ENCODE data around the gene CYTH3.
"Not testable (repeated sequence)": the region's sequence is repeated elsewhere in the genome, so short reads cannot be mapped to it uniquely, and the experiment has no call there.

Gene CYTH3

DNA sequence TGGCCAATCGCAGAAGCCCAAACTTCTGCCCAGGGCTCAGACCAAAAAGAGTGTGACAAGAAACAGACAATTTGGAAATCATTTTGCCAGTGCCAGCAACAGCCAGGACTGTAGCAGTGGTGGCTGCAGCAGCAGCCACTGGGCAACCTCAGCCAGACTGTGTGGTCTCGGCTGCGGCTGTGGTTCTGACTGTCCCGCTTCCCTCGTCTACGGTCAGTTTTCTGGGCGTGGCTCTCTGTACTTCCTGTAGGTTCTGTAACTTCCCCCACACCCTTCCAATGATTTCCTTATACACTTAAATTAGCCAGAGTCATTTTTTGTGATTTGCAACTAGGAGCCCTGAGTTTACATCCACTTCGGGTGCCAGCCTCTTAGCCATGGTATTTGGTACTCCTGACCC lies 39.9 kb downstream of the CYTH3 start:
- DNase-seq (ENCODE audit: low read depth): no peak

DNA sequence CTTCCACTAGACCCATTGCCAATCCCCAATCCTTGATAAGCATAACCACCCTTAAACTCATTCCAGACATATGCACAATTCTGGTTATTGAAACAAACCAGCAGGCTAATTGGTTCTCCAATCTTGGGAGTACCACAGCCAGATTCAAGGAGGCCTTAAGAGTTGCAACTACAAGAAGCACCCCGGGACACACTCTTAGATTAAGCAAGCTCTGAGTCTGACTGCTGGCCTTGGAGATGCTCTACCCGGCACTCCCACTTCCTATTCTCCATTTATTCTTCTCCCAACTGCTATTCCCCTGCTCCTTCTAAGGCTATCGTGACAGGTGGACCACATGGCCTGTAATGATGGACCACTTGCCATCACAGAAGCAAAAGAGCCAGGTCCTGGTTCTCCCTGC lies 40.3 kb downstream of the CYTH3 start:
- no peak for DNase-seq (ENCODE audit: low read depth)

DNA sequence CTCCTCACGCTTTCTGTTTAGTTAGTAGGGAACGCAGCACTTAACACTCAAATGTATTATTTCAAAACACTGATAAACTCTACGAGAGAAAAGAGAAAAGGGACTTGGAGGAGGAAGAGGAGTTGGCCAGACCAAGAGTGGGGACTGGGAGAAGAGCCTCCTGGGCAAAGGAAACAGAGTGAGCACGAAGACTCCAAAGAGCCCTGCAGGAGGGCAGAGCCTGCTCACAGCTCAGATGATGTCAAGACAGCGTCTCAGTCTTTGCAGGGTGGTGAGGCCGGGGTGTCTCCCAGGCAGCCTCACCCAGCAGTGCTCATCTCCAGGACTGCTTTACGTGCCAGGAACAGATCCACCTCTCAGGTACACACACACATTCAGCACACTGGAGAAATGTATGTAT lies 41.2 kb downstream of the CYTH3 start:
- no peak for DNase-seq (ENCODE audit: low read depth)

DNA sequence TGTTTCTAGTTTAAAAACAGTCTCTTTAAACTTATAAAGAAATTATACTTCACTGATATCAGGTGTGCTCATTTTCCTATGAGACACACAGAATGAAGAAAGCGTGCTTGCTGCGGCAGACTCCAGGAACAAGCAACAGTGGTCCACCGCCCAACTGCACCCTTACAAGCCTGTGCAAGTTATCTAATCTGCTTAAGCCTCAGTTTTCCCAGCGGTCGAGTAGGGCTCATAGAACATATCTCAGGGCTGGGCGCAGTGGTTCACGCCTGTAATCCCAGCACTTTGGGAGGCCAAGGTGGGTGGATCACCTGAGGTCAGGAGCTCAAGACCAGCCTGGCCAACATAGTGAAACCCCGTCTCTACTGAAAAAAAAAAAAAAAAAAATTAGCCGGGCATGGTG lies 43.1 kb downstream of the CYTH3 start:
- DNase-seq (ENCODE audit: low read depth): not testable (repeated sequence)

DNA sequence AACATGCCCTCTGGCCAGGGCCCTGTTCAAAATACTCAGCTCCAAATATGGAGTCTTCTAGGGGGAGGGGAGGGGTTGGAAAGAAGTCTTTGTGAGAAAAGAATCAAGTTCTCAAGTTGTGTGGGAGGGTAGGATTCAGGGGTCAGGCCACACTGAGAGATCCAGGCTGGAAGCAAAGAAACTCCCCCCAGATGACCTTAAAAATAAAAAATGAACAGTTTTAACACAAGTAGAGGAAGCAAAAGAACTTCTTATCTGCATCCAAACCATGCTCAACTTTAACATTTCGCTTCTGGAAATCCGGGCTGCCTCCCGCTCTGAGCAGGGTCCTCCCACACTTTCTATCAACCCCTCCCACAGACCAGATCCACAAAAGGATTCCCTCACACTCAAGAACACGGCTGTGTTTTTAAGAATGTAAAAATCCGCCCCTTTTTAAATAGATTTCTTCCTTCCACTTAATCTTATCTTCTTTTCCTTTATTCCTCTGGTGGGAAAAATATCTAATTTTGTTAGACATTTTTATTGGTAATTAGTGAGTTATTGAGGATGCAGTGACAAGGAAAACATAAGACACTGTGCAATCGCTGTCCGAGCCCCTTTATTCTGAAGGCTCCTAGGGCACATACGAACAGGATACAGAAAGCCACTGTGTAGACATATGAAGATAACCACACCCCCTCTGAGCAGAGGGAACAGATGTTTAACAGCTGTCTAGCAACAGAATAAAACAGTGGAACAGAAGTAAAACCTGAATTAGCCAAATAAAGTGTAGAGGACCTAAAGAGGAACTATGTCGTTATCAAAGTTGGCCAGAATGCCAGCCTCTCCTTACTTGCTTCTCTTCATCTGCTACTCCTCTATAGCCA lies 43.8 kb downstream of the CYTH3 start:
- DNase-seq (ENCODE audit: low read depth): no peak

DNA sequence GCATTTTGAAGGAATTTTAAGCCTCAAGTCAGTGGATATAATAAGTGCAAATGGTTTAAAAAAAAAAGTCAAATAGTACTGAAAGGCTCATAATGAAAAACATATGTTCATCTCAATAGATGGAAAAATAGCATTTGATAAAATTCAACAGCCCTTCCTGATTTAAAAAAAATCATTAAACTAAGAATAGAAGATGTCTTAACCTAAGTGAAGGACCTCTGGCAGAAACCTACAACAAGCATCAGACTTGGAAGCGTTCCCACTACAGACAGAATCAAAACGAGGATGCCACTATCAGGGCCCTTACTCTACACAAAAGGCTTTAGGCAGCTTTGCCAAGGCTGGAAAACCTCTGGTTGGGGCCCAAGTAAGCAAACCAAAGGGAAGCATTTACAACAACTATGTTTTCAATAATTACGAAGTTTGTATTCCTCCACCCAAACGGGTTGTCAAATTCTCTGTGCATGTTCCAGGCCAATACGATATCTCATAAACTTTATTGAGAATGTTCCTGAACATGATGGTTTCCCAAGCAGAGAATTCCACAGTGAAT lies 45.1 kb downstream of the CYTH3 start:
- no peak for DNase-seq (ENCODE audit: low read depth)

DNA sequence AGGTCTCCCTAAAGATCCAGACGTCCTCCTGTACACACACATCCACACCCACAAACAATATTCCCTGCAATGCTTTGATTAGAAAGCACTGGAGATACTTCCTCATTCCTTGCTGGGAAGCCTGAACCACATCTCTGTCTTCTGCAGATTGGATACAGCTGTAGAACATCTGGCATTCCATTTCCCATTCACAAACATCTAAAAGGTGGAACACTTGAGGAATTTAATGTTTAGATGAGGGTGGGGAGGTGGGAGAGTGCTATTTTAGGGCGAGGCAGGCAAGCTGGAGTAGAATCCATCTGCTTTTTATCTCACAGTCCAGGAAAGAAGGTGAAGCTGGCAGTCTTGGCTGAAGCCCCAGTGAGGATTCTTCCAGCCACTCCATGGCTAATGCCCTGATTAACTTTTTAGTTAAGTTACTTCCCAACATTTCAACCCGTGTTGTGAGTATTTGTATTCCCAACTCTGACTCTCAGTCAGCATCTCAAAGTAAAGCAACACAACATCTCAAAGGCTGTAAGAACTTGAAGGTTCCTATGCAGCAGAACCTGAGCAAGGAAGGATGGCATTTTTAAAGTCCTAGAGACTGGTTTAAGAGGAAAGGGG lies 46.1 kb downstream of the CYTH3 start:
- peak; percentile 49 for DNase-seq (ENCODE audit: low read depth)

DNA sequence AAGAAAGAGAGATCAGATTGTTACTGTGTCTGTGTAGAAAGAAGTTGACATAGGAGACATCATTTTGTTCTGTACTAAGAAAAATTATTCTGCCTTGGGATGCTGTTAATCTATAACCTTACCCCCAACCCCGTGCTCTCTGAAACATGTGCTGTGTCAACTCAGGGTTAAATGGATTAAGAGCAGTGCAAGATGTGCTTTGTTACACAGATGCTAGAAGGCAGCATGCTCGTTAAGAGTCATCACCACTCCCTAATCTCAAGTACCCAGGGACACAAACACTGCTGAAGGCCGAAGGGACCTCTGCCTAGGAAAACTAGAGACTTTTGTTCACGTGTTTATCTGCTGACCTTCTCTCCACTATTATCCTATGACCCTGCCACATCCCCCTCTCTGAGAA lies 49.0 kb downstream of the CYTH3 start:
- DNase-seq (ENCODE audit: low read depth): not testable (repeated sequence)

DNA sequence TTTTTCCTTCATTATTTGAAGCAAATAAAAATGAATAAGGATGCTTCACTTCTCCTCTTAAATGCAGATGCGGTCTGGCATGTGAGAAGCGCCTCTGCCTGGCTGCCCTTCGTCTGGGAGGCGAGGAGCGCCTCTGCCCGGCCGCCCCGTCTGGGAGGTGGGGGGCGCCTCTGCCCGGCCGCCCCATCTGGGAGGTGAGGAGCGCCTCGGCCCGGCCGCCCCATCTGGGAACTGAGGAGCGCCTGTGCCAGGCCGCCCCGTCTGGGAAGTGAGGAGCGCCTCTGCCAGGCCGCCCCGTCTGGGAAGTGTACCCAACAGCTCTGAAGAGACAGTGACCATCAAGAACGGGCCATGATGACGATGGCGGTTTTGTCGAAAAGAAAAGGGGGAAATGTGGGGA lies 49.4 kb downstream of the CYTH3 start:
- DNase-seq (ENCODE audit: low read depth): not testable (repeated sequence)

DNA sequence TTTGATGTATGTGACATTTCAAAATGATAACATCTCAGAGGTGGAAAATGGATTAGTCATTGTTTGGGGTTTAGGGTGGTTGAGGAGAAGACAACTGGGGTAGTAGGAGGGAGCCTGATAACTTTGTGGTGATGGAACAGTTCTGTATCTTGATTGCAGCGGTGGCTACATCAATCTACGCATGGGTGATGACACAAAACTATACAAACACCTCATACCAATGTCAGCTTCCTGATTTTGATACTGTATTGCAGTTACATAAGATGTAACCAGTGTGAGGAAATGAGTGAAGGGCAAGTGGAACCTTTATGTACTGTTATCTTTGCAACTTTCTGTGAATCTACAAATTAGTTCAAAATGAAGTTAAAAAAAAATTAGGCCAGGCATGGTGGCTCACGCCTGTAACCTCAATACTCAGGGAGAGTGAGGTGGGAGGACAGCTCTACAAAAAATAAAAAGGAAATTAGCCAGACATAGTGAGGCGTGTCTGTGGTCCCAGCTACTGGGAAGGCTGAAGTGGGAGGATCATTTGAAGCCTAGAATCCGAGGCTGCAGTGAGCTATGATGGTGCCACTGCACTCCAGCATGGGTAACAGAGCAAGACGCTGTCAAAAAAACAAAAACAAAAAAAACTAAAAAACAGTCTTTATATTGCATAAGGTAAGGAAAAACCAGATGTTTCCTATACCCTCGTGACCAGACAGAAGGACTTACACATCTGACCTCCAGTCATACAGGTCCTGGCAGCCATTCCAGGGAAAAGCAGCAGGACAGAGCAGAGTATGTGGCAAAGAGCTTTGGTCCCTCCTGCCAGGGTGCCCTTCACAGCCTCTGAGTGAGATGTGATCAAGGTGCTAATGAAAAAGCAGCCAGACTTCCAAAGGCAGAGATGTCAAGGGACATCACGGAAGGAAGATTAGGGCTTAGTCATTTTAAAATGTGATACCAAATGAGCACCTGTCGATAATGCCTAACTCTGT lies 50.8 kb downstream of the CYTH3 start:
- no peak for DNase-seq (ENCODE audit: low read depth)

DNA sequence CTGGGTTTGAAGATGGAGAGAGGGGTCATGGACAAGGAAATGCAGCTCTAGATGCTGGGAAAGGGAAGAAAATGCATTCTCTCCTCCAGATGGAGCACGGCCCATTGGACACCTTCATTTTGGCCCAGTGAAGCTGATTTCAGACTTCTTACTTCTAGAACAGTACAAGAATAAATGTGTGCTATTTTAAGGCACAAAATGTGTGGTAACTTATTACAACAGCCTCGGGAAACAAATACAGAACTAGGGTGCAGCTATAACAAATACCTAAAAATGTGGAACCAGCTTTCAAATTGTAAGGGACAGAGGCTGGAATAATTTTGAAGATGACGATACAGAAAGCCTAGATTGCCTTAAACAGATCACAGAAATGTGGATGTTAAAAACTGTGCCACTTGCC lies 54.1 kb downstream of the CYTH3 start:
- DNase-seq (ENCODE audit: low read depth): no peak

DNA sequence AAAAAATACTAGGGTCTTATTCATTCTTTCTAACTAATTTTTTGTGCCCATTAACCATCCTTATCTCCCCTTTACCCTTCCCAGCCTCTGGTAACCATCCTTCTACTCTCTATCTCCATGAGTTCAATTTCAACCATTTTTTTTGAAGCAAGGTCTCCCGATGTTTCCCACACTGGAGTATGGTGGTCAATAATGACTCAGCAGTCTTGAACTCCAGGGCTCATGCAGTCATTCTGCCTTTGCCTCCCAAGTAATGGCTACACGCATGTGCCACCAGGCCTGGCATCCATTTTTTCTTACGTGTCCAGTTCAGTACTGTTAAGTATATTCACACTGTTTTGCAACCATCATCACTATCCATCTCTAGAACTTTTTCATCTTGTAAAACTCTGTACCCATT lies 60.4 kb downstream of the CYTH3 start:
- no peak for DNase-seq (ENCODE audit: low read depth)

DNA sequence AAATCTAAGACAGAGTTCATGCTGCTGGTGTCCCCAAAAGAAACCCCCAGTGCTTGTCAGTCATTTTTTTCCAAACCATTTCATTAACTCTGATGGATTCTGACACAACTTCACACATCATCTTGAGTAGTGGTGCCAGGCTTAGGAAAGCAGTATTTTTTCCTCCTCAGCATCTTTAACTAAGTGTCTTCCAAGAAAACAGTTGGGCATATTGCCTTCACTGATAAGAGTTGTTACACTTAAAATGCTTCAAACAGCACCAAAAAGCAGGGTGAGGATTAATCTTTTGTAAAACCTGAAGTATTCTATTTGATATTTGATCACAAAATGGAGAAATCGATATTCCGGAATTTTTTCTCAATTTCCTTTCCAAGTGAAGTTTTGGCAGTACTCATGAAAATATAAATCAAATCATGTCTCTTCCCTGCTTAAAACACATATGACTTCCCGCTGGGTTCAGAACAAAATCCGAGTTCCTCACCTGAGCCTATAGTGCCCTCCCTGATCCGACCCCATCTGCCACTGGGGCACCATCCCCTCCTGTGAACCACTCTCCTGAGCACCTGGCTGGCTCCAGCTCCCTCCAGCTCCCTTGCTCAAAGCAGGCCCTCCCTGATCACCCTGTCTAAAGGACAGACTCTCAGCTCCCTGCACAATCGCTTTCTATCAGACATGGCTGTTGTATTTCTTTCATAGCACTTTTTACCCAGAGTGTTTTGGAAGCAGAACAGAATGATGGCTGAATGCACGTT lies 61.6 kb downstream of the CYTH3 start:
- no peak for DNase-seq (ENCODE audit: low read depth)

DNA sequence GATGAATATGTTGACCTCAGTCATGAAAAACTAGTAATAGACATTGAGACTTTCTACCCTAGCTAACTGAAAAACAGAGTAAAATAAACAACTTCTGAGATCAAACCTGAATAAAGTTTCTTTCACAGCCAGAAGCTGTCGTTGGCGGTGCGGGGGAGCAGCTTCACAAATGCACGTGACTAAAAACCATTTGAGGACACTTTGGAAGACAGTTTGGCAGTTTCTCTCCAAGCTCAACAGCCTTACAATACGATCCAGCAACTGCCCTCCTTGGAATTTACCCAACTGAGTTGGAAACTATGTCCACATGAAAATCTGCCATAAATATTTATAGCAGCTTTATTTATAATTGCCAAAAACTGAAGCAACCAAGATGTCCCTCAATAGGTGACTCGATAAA lies 63.1 kb downstream of the CYTH3 start:
- DNase-seq (ENCODE audit: low read depth): no peak

DNA sequence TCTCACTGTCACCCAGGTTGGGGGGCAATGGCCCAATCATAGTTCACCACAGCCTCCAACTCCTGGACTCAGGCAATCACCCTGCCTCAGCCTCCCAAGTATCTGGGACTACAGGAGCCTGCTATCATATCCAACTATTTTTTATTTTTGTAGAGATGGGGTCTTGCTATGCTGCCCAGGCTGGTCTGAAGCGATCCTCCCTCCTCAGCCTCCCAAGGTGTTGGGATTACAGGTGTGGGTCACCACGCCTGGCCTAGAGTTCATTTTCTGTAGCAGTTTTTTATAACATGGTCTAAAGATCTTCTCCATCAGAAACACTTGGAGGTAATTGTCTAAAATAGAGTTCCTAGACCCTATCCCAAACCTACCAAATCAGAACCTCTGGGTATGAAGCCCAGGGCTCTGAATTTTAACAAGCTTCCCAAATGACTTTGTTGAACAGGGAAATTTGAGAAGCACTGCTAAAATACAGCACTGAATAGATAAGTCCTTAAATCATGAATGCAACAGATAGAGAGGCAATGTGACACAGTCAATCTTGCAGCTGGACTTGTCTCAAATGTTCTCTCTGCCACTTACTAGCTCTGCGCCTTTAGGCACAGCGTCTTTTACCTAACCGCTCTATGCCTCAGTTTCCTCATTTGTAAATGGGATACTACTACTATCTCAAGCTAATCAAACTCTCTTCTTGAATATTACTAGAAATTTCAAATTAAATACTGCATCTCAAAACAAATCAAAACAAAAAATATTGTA lies 63.7 kb downstream of the CYTH3 start:
- no peak for DNase-seq (ENCODE audit: low read depth)

DNA sequence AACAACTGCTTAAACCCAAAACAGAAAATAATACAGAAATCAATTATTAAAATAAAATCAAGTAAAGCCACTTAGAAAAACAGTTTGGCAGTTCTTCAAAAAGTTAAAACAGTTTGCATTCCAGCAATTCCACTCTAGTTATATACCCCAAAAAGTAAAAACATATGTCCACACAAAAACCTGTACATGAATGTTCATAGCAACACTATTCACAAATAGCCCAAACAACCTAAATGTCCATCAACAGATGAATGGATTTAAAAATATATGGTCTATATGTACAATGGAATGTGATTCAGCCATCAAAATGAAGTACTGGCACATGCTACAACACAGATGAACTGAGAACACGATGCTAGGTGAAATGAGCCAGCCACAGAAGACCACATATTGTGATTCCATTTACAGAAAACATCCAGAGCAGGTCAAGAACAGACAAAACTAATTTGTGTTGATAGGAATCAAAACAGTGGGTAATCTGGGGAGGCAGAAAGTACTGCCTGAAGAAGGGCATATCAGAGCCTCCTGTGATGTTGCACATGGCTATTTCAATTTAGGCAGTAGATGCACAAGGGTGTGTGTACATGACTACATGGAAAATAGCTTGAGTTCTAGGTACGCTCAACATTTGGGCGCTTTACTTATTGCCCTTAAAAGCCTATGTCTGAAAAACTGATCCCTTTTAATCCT lies 66.3 kb downstream of the CYTH3 start:
- DNase-seq (ENCODE audit: low read depth): peak; percentile 16

DNA sequence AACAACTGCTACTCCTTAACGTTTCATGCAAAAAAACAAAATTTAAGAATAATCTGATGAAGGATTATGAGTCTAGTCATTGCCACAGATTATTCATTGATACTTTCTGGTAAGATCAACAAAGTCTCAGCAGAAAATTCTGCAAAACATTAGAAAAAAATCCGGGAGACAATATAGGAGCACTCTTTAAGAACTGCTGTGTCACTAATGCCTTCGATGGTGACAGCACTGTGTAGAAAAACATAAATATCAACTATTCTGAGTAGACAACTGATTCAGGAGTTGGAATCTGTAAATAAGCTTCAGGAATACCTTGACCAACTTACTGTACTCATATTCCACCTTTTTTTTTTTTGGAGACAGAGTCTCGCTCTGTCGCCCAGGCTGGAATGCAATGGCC lies 69.0 kb downstream of the CYTH3 start:
- no peak for DNase-seq (ENCODE audit: low read depth)

DNA sequence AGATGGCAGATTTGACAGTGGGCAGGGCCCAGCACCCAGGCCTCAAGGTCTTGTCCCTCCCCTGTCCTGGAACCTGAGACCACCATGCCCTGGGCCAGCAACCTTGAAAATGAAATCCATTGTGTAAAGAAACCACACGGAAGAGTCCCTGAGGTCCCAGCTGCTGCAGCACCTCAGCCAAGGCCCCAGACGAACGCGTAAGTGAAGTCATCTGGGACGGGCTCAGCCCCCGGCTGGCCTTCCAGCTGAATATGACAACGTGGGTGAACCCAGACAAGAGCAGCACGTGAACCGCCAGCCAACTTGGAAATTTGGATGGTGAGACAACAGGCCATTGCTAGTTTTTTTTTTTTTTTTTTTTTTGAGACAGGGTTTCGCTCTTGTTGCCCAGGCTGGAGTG lies 70.3 kb downstream of the CYTH3 start:
- no peak for DNase-seq (ENCODE audit: low read depth)

DNA sequence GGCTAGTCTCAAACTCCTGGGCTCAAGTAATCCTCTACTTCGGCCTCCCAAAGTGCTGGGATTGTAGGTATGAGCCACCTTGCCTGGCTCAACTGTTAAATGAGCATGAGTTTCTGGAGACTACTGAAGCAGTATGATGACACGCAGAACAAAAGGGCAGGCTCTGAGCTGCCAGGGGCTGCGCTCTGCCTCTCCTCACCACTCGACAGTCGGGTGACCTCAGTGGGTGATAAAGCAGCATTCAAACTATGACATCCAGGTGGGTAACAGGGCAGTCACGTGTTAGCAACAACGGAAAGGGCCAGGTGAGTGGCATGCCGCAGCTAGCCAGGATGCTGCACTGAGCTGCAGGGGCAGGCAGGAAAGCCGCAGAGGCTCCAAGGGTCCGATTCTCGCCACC lies 71.5 kb downstream of the CYTH3 start:
- DNase-seq (ENCODE audit: low read depth): no peak
